HL-60 (cell line): ENCODE results near the gene OPALIN.

ENCODE experiments used
- DNase-seq, 2 experiments: peaks; one replicate each; pipeline ENCODE4 v3.0.0-alpha.2; 2010 to 2020; ENCODE audit warnings: low read depth in 1 of 2, low spot score in 1 of 2
- H3K27ac ChIP-seq: fragments of 250-450 bp; sonication (Bioruptor Pico); replicated peaks from 2 replicates; pipeline ENCODE4 v1.5.1; 2020; ENCODE audit warnings: mild to moderate bottlenecking, moderate library complexity
- H3K27me3 ChIP-seq: fragments of 250-450 bp; sonication (Bioruptor Pico); 2 replicates; pipeline ENCODE4 v1.5.1; 2021; ENCODE audit warnings: mild to moderate bottlenecking, moderate library complexity; ENCODE audit not compliant: insufficient read depth, poor library complexity, severe bottlenecking
- H3K4me3 ChIP-seq: replicated peaks from 2 replicates; pipeline ENCODE4 v1.5.1; 2011; ENCODE audit warnings: mild to moderate bottlenecking, control low read depth, low read length; ENCODE audit not compliant: insufficient read depth
- CTCF ChIP-seq: IDR thresholded peaks from one replicate; pipeline ENCODE4 v1.5.1; 2011; ENCODE audit warnings: low read length, control low read depth, inconsistent platforms; ENCODE audit not compliant: insufficient read depth
- GABPA ChIP-seq: IDR thresholded peaks from 2 replicates; pipeline ENCODE4 v1.6.1; 2012; ENCODE audit warnings: low read depth
- POLR2AphosphoS5 ChIP-seq: IDR thresholded peaks from 2 replicates; pipeline ENCODE4 v1.6.1; 2012; ENCODE audit warnings: low read depth
- REST ChIP-seq: IDR thresholded peaks from 2 replicates; pipeline ENCODE4 v1.6.1; 2012; ENCODE audit warnings: low read depth; ENCODE audit not compliant: insufficient replicate concordance
- SPI1 ChIP-seq: IDR thresholded peaks from 2 replicates; pipeline ENCODE4 v1.6.1; 2012; ENCODE audit warnings: low read depth, mild to moderate bottlenecking, borderline replicate concordance

Gene OPALIN

GRCh38 chr10:96406091-96406490 is 47.3 kb upstream of the OPALIN start:
- Histone ChIP-seq H3K4me3 (no peak overlapping the region), H3K27ac (no peak overlapping the region), H3K27me3 (peaks cover 5% of the 10 kb centered on the region)
- no peak for DNase-seq
- TF ChIP-seq CTCF (no peak), GABPA (no peak), POLR2AphosphoS5 (no peak), SPI1 (no peak), REST (no peak)

DNA sequence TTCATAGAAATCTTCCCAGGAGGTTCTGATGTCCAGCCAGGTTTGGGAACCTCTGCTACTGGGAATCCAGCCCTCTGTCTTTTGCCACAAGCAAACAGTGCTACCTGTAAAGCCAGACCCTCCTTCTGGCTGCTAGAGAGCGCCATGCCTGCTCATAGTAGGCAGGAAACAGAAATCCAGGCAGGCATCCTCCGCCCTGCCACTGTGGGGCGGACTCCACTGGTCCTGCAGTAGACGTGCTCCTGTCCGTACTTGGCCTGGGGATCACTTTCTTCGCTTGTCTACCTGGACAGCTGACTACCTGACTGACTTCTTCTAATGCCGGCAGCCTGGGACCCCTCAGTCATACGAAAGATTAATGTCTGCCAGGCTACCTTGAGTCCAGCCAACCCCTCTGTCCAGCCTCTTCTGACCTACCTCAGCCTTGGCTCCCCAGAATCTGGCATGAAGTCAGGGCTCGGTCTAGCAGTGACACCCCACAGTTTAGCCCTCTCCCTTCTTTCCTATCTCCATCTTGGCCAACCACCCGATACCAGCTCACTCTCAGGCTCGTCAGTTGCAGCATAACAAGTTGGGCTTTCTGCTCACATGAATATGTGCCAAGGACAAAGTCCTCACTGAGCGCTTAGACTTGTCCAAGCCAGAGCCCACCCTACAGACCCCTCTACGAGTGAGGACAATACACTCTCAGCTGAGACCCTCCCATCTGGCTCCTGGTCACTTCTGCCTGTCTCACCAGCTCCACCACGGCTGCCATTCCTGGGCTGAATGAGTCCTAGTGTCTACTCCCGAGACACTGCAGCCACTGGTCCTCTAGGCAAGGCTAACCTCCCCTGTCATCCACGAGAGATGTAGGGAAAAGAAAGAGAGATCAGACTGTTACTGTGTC is 43.9 kb upstream of the OPALIN start:
- Histone ChIP-seq H3K4me3 (no peak overlapping the region), H3K27me3 (no peaks in the 10 kb centered on the region), H3K27ac (no peak overlapping the region)
- TF ChIP-seq SPI1, result no peak
- no peak for TF ChIP-seq REST
- no peak for TF ChIP-seq CTCF
- no peak for TF ChIP-seq POLR2AphosphoS5
- no peak for TF ChIP-seq GABPA
- no peak for DNase-seq

DNA sequence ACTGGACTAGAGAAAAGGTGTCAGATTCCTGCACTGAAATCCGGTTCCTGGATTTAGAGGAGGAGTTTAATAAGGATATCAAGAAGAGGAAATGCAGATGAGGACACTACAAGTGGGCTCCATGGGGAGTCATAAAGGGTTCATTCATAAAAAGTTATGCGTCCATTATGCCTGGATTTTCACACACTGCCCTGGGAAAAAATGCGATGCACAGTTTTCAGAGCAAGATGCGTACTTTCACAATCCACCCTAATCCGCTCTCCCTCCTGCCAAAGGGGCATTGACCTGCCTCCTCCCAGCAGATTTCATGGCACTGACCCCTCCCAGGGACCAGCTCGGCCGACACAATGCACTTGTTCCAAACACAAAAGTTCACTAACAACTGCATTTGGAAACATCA is 42.2 kb upstream of the OPALIN start:
- no peaks in the 10 kb centered on the region for H3K27me3 ChIP-seq
- TF ChIP-seq POLR2AphosphoS5 (no peak), GABPA (no peak), REST (no peak)
- H3K4me3 ChIP-seq, result no peak overlapping the region
- H3K27ac ChIP-seq, result no peak overlapping the region
- no peak for DNase-seq
